Measurements from ENCODE around the gene TWF1. TPM values are rescaled to one million over a fixed set of nuclear protein-coding genes. Genes with fewer than 3 reads are reported as not detected.

TWF1 gene
- total and polyA plus RNA-seq, 2 of the 8 experiments (the other 6 are each of a cell fraction or from before 2014, with no cell fraction given): 7.6 to 27.9 TPM

DNA sequence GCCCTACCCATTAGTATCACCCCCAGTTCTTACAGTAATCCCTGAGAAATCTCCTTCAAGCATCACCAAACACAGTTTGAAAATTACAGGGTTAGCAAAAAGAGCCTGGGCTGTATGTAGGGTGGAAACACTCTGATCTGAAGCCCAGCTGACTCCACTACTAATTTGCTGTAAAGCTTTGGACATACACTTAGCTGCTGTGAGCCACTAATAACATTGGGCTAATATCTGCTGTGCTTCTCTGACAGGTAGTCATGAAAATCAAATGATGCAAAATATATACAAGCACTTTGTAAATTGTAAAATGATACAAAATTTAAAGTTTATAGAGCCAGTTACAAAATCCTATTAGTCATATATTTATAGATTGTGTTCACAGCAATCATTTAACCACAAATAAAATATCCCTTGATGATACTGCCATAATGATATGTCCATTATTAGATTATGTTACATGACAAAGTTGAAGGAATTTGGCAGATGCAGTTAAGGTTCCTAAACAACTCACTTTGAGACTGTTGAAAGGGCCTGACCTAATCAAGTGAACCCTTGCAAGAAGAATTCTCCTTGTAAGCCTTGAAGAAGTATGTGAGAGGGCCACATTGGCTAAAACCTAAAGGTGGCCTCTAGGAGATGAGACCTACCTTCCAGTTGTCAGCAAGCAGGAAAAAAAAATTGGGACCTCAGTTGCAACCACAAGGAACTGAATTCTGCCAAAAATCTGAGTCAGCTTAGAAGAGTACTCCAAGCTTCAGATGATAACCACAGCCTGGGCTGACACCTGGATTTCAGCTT is 19.0 kb downstream of the TWF1 start:
- H3K4me2 ChIP-seq (ENCODE audit: insufficient read depth in 1 of 2, low read depth in 2 of 2, low read length in 2 of 2): no peak overlapping the region
- H3K9ac ChIP-seq (replicated peaks in 1 of 4; ENCODE audit: extremely low read depth in 1 of 4, low read depth in 3 of 4, low read length in 3 of 4): no peak overlapping the region
- H3K23me2 ChIP-seq (ENCODE audit: low read depth, low read length): no peaks in the 10 kb centered on the region
- no peaks in the 10 kb centered on the region for H4K20me1 ChIP-seq (replicated peaks in 1 of 2; ENCODE audit: control insufficient read depth in 1 of 2, insufficient read depth in 2 of 2, low read length in 2 of 2)
- no peak overlapping the region for H3K27ac ChIP-seq (ENCODE audit: low read depth, low read length)
- TF ChIP-seq SIX5 (IDR thresholded peaks at IDR 0.05; ENCODE audit: low read depth, low read length) (no peak), EP300 (IDR thresholded peaks at IDR 0.05; ENCODE audit: borderline replicate concordance in 1 of 2, low read depth in 2 of 2, low read length in 2 of 2) (no peak), TAF1 (IDR thresholded peaks at IDR 0.05; ENCODE audit: low read depth, low read length) (no peak), CEBPB (IDR thresholded peaks at IDR 0.05; ENCODE audit: low read depth, low read length) (no peak), RXRA (IDR thresholded peaks at IDR 0.05; ENCODE audit: insufficient read depth, low read depth, low read length) (no peak), RAD21 (IDR thresholded peaks at IDR 0.05 in 1 of 2, conservative IDR thresholded peaks at IDR 0.05 in 1 of 2; ENCODE audit: low read depth in 2 of 2, low read length in 2 of 2) (no peak), JUND (IDR thresholded peaks at IDR 0.05; ENCODE audit: low read length) (no peak), BRCA1 (IDR thresholded peaks at IDR 0.05; ENCODE audit: low read depth, low read length) (no peak), CTBP2 (IDR thresholded peaks at IDR 0.05; ENCODE audit: borderline replicate concordance, insufficient read depth, insufficient read length, low read length) (no peak), SRF (IDR thresholded peaks at IDR 0.05; ENCODE audit: low read depth, low read length) (no peak), PHF8 (conservative IDR thresholded peaks at IDR 0.05; ENCODE audit: low read depth, low read length) (no peak), SAP30 (IDR thresholded peaks at IDR 0.05; ENCODE audit: insufficient read depth, insufficient replicate concordance, low read length) (no peak)
- no peak overlapping the region for H3K18ac ChIP-seq (ENCODE audit: extremely low read depth, low read length)
- no peak overlapping the region for H2BK12ac ChIP-seq (ENCODE audit: low read depth, low read length)
- H2AFZ ChIP-seq (ENCODE audit: low read length): no peak overlapping the region
- no peak overlapping the region for H3K4me3 ChIP-seq (ENCODE audit: extremely low read depth in 1 of 4, insufficient read depth in 2 of 4, low read depth in 3 of 4, low read length in 4 of 4)
- ChIA-PET POLR2A (ENCODE audit: partially characterized antibody) (no interaction called here), CTCF (ENCODE audit: partially characterized antibody) (interaction anchor here (0.9 to 2.0 kb wide), 3 partner anchors 10 to 96 kb away, joined by 3 to 7 read pairs (median 5); partner anchors contain the start of gene TWF1)
- no peak overlapping the region for H2AK5ac ChIP-seq (ENCODE audit: low read depth, low read length)
- no peaks in the 10 kb centered on the region for H3K4me1 ChIP-seq (replicated peaks in 1 of 4; ENCODE audit: control insufficient read depth in 3 of 4, insufficient read depth in 4 of 4, low read length in 3 of 4)
- H2BK5ac ChIP-seq (ENCODE audit: low read depth, low read length): no peak overlapping the region
- no peak overlapping the region for H3K23ac ChIP-seq (ENCODE audit: insufficient read length)
- no peak overlapping the region for H4K8ac ChIP-seq (ENCODE audit: extremely low read depth, insufficient read depth, low read length)
- no peaks in the 10 kb centered on the region; a peak in 1 of 8 replicates for H3K36me3 ChIP-seq (ENCODE audit: control insufficient read depth in 2 of 4, insufficient read depth in 4 of 4, low read length in 3 of 4)
- H3K79me2 ChIP-seq (ENCODE audit: control insufficient read depth in 1 of 2, insufficient read depth in 2 of 2, low read length in 2 of 2): no peaks in the 10 kb centered on the region
- no peak overlapping the region for H3K14ac ChIP-seq (ENCODE audit: insufficient read length)
- no peak overlapping the region for H2BK20ac ChIP-seq (ENCODE audit: low read length)
- no peak overlapping the region for H4K91ac ChIP-seq (replicated peaks; ENCODE audit: insufficient read length, low read length)
- no peak overlapping the region for H4K5ac ChIP-seq (ENCODE audit: insufficient read length, low read depth, low read length)
- H3K56ac ChIP-seq (replicated peaks; ENCODE audit: insufficient read length, low read depth, low read length): no peak overlapping the region
- no peak overlapping the region for H2BK15ac ChIP-seq (ENCODE audit: low read length)
- no peak overlapping the region for H2BK120ac ChIP-seq (replicated peaks; ENCODE audit: low read depth, low read length)
- no peaks in the 10 kb centered on the region for H3K79me1 ChIP-seq (ENCODE audit: low read depth, low read length)
- no peaks in the 10 kb centered on the region for H3K27me3 ChIP-seq (replicated peaks in 1 of 4; ENCODE audit: control insufficient read depth in 3 of 4, extremely low read depth in 1 of 4, insufficient read depth in 3 of 4, low read length in 3 of 4)
- H3K9me3 ChIP-seq (ENCODE audit: insufficient read depth in 2 of 2, low read depth in 1 of 2, low read length in 1 of 2): no peaks in the 10 kb centered on the region
- no peak for FAIRE-seq
- no peak for DNase-seq (ENCODE audit: low read depth in 1 of 2, low spot score in 2 of 2)
- no peak overlapping the region for H3K4ac ChIP-seq (replicated peaks; ENCODE audit: insufficient read length, low read depth, low read length)

All from H1 (cell line).